Umbilical cord (tissue), 2 donors: Measurements from ENCODE around the gene KRT2. TPM values are rescaled to one million over a fixed set of nuclear protein-coding genes. Genes with fewer than 3 reads are reported as not detected.

Experiments
- DNase-seq: peaks from one replicate; pipeline ENCODE4 v3.0.0-alpha.2; 2015; ENCODE audit warnings: low spot score
- total RNA-seq: library from RNA; depleted of rRNA; stranded (reverse); fragments of >200 nt; gene quantifications from one replicate; pipeline ENCODE4 v1.2.3, GENCODE V29; 2014; ENCODE audit warnings: low replicate concordance; ENCODE audit not compliant: insufficient read depth

KRT2 gene
- total RNA-seq, 1 donor from 2014 or later, result 0.48 TPM

- DNase-seq, result no peak
Measured at GRCh38 chr12:52600475-52600874, 51.5 kb downstream of the KRT2 start.

DNA sequence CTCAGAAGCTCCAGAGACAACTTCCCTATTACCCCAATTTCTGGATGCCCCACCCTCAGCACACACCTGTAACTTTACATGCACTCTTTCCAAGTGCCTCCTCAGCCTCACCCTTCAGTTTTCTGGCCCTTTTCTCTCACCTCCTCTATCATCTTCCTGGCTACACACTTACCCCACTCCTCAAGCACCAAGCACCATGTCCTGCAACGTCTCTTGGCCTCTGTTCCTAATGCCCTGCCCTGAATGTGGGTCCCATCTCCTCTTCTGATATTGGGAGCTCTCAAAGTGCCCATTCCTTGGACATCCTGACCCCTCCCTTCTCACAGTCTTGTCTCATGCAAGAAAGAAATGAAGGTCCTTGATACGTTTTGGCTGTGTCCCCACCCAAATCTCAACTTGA lies 51.9 kb downstream of the KRT2 start:
- DNase-seq, result no peak

DNA sequence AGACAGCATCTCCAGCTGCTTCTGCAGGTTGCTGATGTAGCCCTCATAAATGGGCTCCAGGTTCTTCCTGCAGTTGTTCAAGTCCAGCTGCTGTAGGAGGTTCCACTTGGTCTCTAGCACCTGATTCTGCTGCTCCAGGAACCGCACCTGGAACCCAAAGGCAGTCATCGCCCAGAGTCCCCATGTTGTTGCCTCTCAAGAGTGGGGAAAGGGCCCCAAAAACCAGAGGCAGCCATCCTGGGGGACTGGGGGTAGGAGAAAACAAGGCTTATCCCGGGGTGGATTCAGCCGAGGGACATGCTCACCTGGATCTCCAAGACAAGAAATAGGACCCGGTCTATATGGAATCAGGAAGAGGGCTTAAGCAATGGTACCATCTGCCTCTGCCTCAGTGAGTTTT lies 53.0 kb downstream of the KRT2 start:
- DNase-seq, result no peak

Other genes with a start within 250 kb of the KRT2 start
- gene KRT82, start 245.9 kb downstream of the KRT2 start, total RNA-seq, result 1.7 TPM
- not detected for gene KRT75, start 217.8 kb downstream of the KRT2 start, total RNA-seq
- 8.2 TPM for gene KRT6B, start 200.1 kb downstream of the KRT2 start, total RNA-seq
- gene KRT6C, start 178.4 kb downstream of the KRT2 start, total RNA-seq, result 2.6 TPM
- gene KRT6A, start 159.0 kb downstream of the KRT2 start, total RNA-seq, result 701 TPM
- gene KRT5, start 131.8 kb downstream of the KRT2 start, total RNA-seq, result 446 TPM
- not detected for gene KRT71, start 99.1 kb downstream of the KRT2 start, total RNA-seq
- gene KRT74, start 78.4 kb downstream of the KRT2 start, total RNA-seq, result 3.4 TPM
- gene KRT72, start 50.7 kb downstream of the KRT2 start, total RNA-seq, result 1.2 TPM
- not detected for gene KRT73, start 33.7 kb downstream of the KRT2 start, total RNA-seq
- 4.1 TPM for gene KRT1, start 28.2 kb upstream of the KRT2 start, total RNA-seq
- 0.96 TPM for gene KRT77, start 51.3 kb upstream of the KRT2 start, total RNA-seq
- 2.2 TPM for gene KRT76, start 125.1 kb upstream of the KRT2 start, total RNA-seq
- not detected for gene KRT3, start 143.9 kb upstream of the KRT2 start, total RNA-seq
- gene KRT4, start 161.9 kb upstream of the KRT2 start, total RNA-seq, result 77.5 TPM
- gene KRT79, start 182.1 kb upstream of the KRT2 start, total RNA-seq, result not detected
- 8.7 TPM for gene KRT78, start 196.8 kb upstream of the KRT2 start, total RNA-seq